Lung (tissue), 12 donors: ENCODE data around the gene CCDC192. TPM values are rescaled to one million over a fixed set of nuclear protein-coding genes. Genes with fewer than 3 reads are reported as not detected.
A peak's percentile ranks its signal among the peaks of the same experiment; 100 is the strongest.

ENCODE experiments used
- ATAC-seq: fragments of 200-7000 bp; cut with Tn5 transposase; one replicate; pipeline ENCODE4 v1.9.1; 2020; ENCODE audit warnings: moderate number of reproducible peaks; ENCODE audit not compliant: insufficient read depth, low FRiP score
- DNase-seq, 3 donors: peaks; one replicate each; pipeline ENCODE4 v3.0.0-alpha.2; 2013 to 2017
- H3K27ac ChIP-seq, 2 donors: one replicate each; pipeline ENCODE4 v1.5.1; 2013; ENCODE audit warnings: mild to moderate bottlenecking in 2 of 2, moderate library complexity in 2 of 2, control low read depth in 1 of 2, inconsistent platforms in 1 of 2, low read depth in 1 of 2, low read length in 1 of 2
- H3K27me3 ChIP-seq, 3 donors: one replicate each; pipeline ENCODE4 v1.5.1; 2013; ENCODE audit warnings: low read length in 2 of 3; ENCODE audit not compliant: control insufficient read depth in 3 of 3, insufficient read depth in 3 of 3
- H3K36me3 ChIP-seq, 4 donors: one replicate each; pipeline ENCODE4 v1.5.1; 2013; ENCODE audit warnings: low read length in 4 of 4, mild to moderate bottlenecking in 1 of 4, moderate library complexity in 1 of 4; ENCODE audit not compliant: control insufficient read depth in 4 of 4, insufficient read depth in 4 of 4
- H3K4me1 ChIP-seq, 5 donors: one replicate each; pipeline ENCODE4 v1.5.1; 2013; ENCODE audit warnings: low read length in 5 of 5, mild to moderate bottlenecking in 2 of 5, moderate library complexity in 1 of 5; ENCODE audit not compliant: control insufficient read depth in 5 of 5, insufficient read depth in 5 of 5
- H3K4me3 ChIP-seq: one replicate; pipeline ENCODE4 v1.5.1; 2013; ENCODE audit warnings: mild to moderate bottlenecking, control low read depth, moderate library complexity
- H3K9ac ChIP-seq, 2 donors: one replicate each; pipeline ENCODE4 v1.5.1; 2013; ENCODE audit warnings: low read length in 2 of 2, control low read depth in 1 of 2; ENCODE audit not compliant: insufficient read depth in 1 of 2
- H3K9me3 ChIP-seq, 4 donors: one replicate each; pipeline ENCODE4 v1.5.1; 2013; ENCODE audit warnings: low read length in 3 of 4, mild to moderate bottlenecking in 1 of 4, moderate library complexity in 1 of 4; ENCODE audit not compliant: control insufficient read depth in 4 of 4, insufficient read depth in 3 of 4
- CTCF ChIP-seq: IDR thresholded peaks from 2 replicates; pipeline ENCODE4 v1.5.1; 2012; ENCODE audit warnings: mild to moderate bottlenecking; ENCODE audit errors: control extremely low read depth, extremely low read depth
- WGBS, 2 donors: extraction: QIAGEN DNeasy Blood & Tissue Kit; methylation state at CpG; one replicate each; pipeline ENCODE4 v1.1.7; 2013; 5-methylcytosine and 5-hydroxymethylcytosine counted together
- polyA plus RNA-seq, 2 donors: library from polyadenylated mRNA; stranded (reverse); fragments of 200-250 nt; gene quantifications; one replicate each; pipeline ENCODE4 v1.2.1, GENCODE V29; 2013
- total RNA-seq, 2 donors: library from RNA; depleted of rRNA in 1 of 2; stranded (reverse); fragments of >200 nt in 1 of 2; gene quantifications; one replicate each; pipeline ENCODE4 v1.2.1, GENCODE V29; 2014 to 2021
- donor health status: control.
- donor health status: control.
- donor health status: Bipolar disorder and iron deficiency.
- donor health status: healthy.
- donor health status: DM: yes; HTN: yes; CAD: no.

Gene CCDC192
- total and polyA plus RNA-seq, 4 donors: 0.08 to 0.47 (median 0.40) TPM; not detected in 1

GRCh38 chr5:127696683-127697082 lies 6.5 kb upstream of the CCDC192 start:
- DNase-seq (peak in 2 of 3 donors; percentile 77 to 81), ATAC-seq (no peak)
- H3K4me3 ChIP-seq: no peak overlapping the region
- no peak overlapping the region for H3K27ac ChIP-seq
- TF ChIP-seq CTCF: no peak
- H3K36me3 ChIP-seq: no peaks in the 10 kb centered on the region
- WGBS, 2 donors: 73 to 85% methylated on average over 6 of the region's 6 CpGs
- peaks cover 0 to 6% (median 3%) of the 10 kb centered on the region in 5 donors for H3K4me1 ChIP-seq
- H3K9ac ChIP-seq: no peak overlapping the region
- no peaks in the 10 kb centered on the region for H3K9me3 ChIP-seq
- no peaks in the 10 kb centered on the region for H3K27me3 ChIP-seq

- no peaks in the 10 kb centered on the region for H3K36me3 ChIP-seq
- WGBS, 2 donors: 54 to 70% methylated on average over 2 of the region's 2 CpGs
- no peaks in the 10 kb centered on the region for H3K27me3 ChIP-seq
Observed at GRCh38 chr5:127697894-127698600, 5.1 kb upstream of the CCDC192 start.

GRCh38 chr5:127699416-127699815 lies 3.8 kb upstream of the CCDC192 start:
- H3K4me1 ChIP-seq: peaks cover 0 to 10% (median 5%) of the 10 kb centered on the region in 5 donors
- no peak overlapping the region for H3K27ac ChIP-seq
- no peak for TF ChIP-seq CTCF
- no peaks in the 10 kb centered on the region for H3K9me3 ChIP-seq
- WGBS, 2 donors: 84 to 96% methylated on average over 5 of the region's 5 CpGs
- no peaks in the 10 kb centered on the region for H3K36me3 ChIP-seq
- H3K27me3 ChIP-seq: no peaks in the 10 kb centered on the region
- H3K4me3 ChIP-seq: no peak overlapping the region
- ATAC-seq: no peak
- H3K9ac ChIP-seq: no peak overlapping the region
- DNase-seq: no peak

More at GRCh38 chr5:127697894-127698600, 5.1 kb upstream of the CCDC192 start:
- no peak overlapping the region for H3K4me3 ChIP-seq
- H3K27ac ChIP-seq: no peak overlapping the region
- DNase-seq (no peak), ATAC-seq (no peak)
- H3K4me1 ChIP-seq: peaks cover 0 to 7% (median 5%) of the 10 kb centered on the region in 5 donors
- H3K9ac ChIP-seq: no peak overlapping the region
- no peak for TF ChIP-seq CTCF
- H3K9me3 ChIP-seq: no peaks in the 10 kb centered on the region
